WTC11 (cell line): Measurements from ENCODE around the gene RAD50. TPM values are rescaled to one million over a fixed set of nuclear protein-coding genes. Genes with fewer than 3 reads are reported as not detected.

Source experiments
- ATAC-seq: fragments of 200-7000 bp; cut with Tn5 transposase; 2 replicates; pipeline ENCODE4 v1.10.0; 2021; ENCODE audit warnings: mild to moderate bottlenecking, moderate library complexity
- CTCF ChIA-PET: fragments of 300-600 bp; sonication (Branson Sonifier 250); formaldehyde crosslinking; loops from one replicate; lab custom pipeline; 2021; ENCODE audit warnings: antibody characterized with exemption; lab: Charles Lee
- POLR2A ChIA-PET: fragments of 350-600 bp; sonication (Branson Sonifier 250); formaldehyde crosslinking; loops from one replicate; lab custom pipeline; 2021; ENCODE audit warnings: antibody characterized with exemption; lab: Charles Lee
- DNase-seq: peaks from one replicate; pipeline ENCODE4 v3.0.0; 2021; ENCODE audit warnings: low spot score
- H3K27ac Mint-ChIP-seq: 2 replicates; pipeline ENCODE4 v1.8.0; 2021; ENCODE audit warnings: mixed read lengths
- H3K27me3 Mint-ChIP-seq: 2 replicates; pipeline ENCODE4 v1.8.0; 2021; ENCODE audit warnings: low read depth, mild to moderate bottlenecking, moderate library complexity, mixed read lengths
- H3K36me3 Mint-ChIP-seq: 2 replicates; pipeline ENCODE4 v1.8.0; 2021; ENCODE audit warnings: mixed read lengths
- H3K4me1 Mint-ChIP-seq: 2 replicates; pipeline ENCODE4 v1.8.0; 2022; ENCODE audit warnings: mixed read lengths
- H3K4me3 Mint-ChIP-seq: 2 replicates; pipeline ENCODE4 v1.8.0; 2021; ENCODE audit warnings: mild to moderate bottlenecking, moderate library complexity, mixed read lengths
- H3K9me3 Mint-ChIP-seq: 2 replicates; pipeline ENCODE4 v1.8.0; 2021; ENCODE audit warnings: mixed read lengths
- ATF1 ChIP-seq: sonication (generic); formaldehyde crosslinking; IDR thresholded peaks from 2 replicates; pipeline ENCODE4 v1.8.1; 2023; ENCODE audit warnings: mild to moderate bottlenecking, moderate library complexity, missing genetic modification reagents
- CREB1 ChIP-seq: sonication (generic); formaldehyde crosslinking; IDR thresholded peaks from 2 replicates; pipeline ENCODE4 v1.8.0; 2023; ENCODE audit warnings: mild to moderate bottlenecking, missing genetic modification reagents
- FOXP4 ChIP-seq: sonication (generic); formaldehyde crosslinking; IDR thresholded peaks from 2 replicates; pipeline ENCODE4 v1.8.0; 2022; ENCODE audit warnings: mild to moderate bottlenecking, missing genetic modification reagents
- KAT7 ChIP-seq: sonication (generic); formaldehyde crosslinking; IDR thresholded peaks from 2 replicates; pipeline ENCODE4 v1.8.1; 2023; ENCODE audit warnings: missing genetic modification reagents, mild to moderate bottlenecking, borderline replicate concordance
- NR3C1 ChIP-seq: sonication (generic); formaldehyde crosslinking; conservative IDR thresholded peaks from 2 replicates; pipeline ENCODE4 v1.8.1; 2023; ENCODE audit warnings: low read depth, mild to moderate bottlenecking, missing genetic modification reagents
- SMAD4 ChIP-seq: sonication (generic); formaldehyde crosslinking; IDR thresholded peaks from 2 replicates; pipeline ENCODE4 v1.8.0; 2022; ENCODE audit warnings: mild to moderate bottlenecking, missing genetic modification reagents
- SOX15 ChIP-seq: fragments of 250-450 bp; sonication (Bioruptor Pico); IDR thresholded peaks from 2 replicates; pipeline ENCODE4 v1.9.0; 2021; ENCODE audit warnings: mild to moderate bottlenecking
- ZBTB43 ChIP-seq: sonication (generic); formaldehyde crosslinking; IDR thresholded peaks from 2 replicates; pipeline ENCODE4 v1.8.1; 2023; ENCODE audit warnings: mild to moderate bottlenecking, missing genetic modification reagents
- ZNF671 ChIP-seq: fragments of 250-450 bp; sonication (Bioruptor Pico); IDR thresholded peaks from 2 replicates; pipeline ENCODE4 v1.8.0; 2021; ENCODE audit warnings: mild to moderate bottlenecking
- ZSCAN18 ChIP-seq: fragments of 250-450 bp; sonication (Bioruptor Pico); IDR thresholded peaks from 2 replicates; pipeline ENCODE4 v2.1.2; 2022; ENCODE audit warnings: mild to moderate bottlenecking, moderate library complexity
- total RNA-seq: library from RNA; stranded (reverse); gene quantifications from 3 replicates; pipeline ENCODE4 v1.2.3, GENCODE V29; 2021
- TF ChIP-seq, protein P1 (sequence below): sonication (generic); formaldehyde crosslinking; IDR thresholded peaks from 2 replicates; pipeline ENCODE4 v1.8.0; 2022; ENCODE audit warnings: mild to moderate bottlenecking, missing genetic modification reagents
- TF ChIP-seq, protein P2 (sequence below): fragments of 200-600 bp; IDR thresholded peaks from 2 replicates; pipeline ENCODE4 v1.8.0; 2022; ENCODE audit warnings: antibody characterized with exemption
- TF ChIP-seq, protein P3 (sequence below): sonication (generic); formaldehyde crosslinking; IDR thresholded peaks from 2 replicates; pipeline ENCODE4 v1.8.0; 2023; ENCODE audit warnings: missing genetic modification reagents, mild to moderate bottlenecking, borderline replicate concordance
- TF ChIP-seq, protein P4 (sequence below): fragments of 250-450 bp; sonication (Bioruptor Pico); IDR thresholded peaks from 2 replicates; pipeline ENCODE4 v1.9.0; 2021; ENCODE audit warnings: mild to moderate bottlenecking
- TF ChIP-seq, protein P5 (sequence below): sonication (generic); formaldehyde crosslinking; IDR thresholded peaks from 2 replicates; pipeline ENCODE4 v1.8.1; 2022; ENCODE audit warnings: low read depth, mild to moderate bottlenecking, moderate library complexity, missing genetic modification reagents, borderline replicate concordance
- TF ChIP-seq, protein P6 (sequence below): fragments of 250-450 bp; sonication (Bioruptor Pico); IDR thresholded peaks from 2 replicates; pipeline ENCODE4 v1.9.0; 2021; ENCODE audit warnings: mild to moderate bottlenecking

Gene RAD50
- total RNA-seq, 1 experiment from 2014 or later: 31.1 TPM

GRCh38 chr5:132677682-132678400, 121.1 kb downstream of the RAD50 start (continued):
- TF ChIP-seq ZBTB43 (CRISPR knock-in tag) (no peak), FOXP4 (CRISPR knock-in tag) (no peak)
- TF ChIP-seq, protein P1, sequence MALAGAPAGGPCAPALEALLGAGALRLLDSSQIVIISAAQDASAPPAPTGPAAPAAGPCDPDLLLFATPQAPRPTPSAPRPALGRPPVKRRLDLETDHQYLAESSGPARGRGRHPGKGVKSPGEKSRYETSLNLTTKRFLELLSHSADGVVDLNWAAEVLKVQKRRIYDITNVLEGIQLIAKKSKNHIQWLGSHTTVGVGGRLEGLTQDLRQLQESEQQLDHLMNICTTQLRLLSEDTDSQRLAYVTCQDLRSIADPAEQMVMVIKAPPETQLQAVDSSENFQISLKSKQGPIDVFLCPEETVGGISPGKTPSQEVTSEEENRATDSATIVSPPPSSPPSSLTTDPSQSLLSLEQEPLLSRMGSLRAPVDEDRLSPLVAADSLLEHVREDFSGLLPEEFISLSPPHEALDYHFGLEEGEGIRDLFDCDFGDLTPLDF (CRISPR knock-in tag): no peak

DNA sequence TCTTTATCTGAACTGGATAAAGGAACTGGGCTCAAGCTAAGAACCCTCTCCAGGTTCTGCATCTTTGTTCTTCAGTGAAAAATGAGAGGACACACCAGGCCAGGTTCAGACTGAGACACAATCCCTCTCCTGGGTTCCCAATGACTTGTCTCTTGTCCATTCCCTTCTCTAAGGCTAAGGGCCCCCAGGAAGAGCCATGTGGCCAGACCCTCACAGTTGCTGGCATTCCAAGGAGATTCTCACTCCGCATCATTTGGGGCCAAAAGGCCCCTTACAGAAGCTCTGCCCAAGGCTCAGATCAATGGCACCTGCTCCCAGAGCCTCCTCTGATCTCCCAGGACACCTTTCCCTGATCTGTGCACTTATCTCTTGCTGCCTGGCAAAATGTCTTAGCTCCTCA, 122.0 kb downstream of the RAD50 start:
- Mint-ChIP-seq H3K4me1 (peaks cover 6% of the 10 kb centered on the region), H3K27ac (no peak overlapping the region), H3K27me3 (no peaks in the 10 kb centered on the region), H3K9me3 (no peaks in the 10 kb centered on the region), H3K4me3 (no peak overlapping the region), H3K36me3 (no peaks in the 10 kb centered on the region)
- ChIA-PET POLR2A (no interaction called here), CTCF (interaction anchor here (1.2 kb wide), 1 partner anchor 152 kb away, joined by 3 read pairs; no protein-coding TSS in a partner anchor)
- no peak for ATAC-seq
- no peak for DNase-seq
- no peak for TF ChIP-seq NR3C1 (CRISPR knock-in tag)
- TF ChIP-seq, protein P2, sequence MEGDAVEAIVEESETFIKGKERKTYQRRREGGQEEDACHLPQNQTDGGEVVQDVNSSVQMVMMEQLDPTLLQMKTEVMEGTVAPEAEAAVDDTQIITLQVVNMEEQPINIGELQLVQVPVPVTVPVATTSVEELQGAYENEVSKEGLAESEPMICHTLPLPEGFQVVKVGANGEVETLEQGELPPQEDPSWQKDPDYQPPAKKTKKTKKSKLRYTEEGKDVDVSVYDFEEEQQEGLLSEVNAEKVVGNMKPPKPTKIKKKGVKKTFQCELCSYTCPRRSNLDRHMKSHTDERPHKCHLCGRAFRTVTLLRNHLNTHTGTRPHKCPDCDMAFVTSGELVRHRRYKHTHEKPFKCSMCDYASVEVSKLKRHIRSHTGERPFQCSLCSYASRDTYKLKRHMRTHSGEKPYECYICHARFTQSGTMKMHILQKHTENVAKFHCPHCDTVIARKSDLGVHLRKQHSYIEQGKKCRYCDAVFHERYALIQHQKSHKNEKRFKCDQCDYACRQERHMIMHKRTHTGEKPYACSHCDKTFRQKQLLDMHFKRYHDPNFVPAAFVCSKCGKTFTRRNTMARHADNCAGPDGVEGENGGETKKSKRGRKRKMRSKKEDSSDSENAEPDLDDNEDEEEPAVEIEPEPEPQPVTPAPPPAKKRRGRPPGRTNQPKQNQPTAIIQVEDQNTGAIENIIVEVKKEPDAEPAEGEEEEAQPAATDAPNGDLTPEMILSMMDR: no peak
- no peak for TF ChIP-seq KAT7 (CRISPR knock-in tag)
- TF ChIP-seq ZNF671 (CRISPR knock-in tag): no peak
- TF ChIP-seq CREB1 (CRISPR knock-in tag): no peak
- no peak for TF ChIP-seq SMAD4
- TF ChIP-seq, protein P3, sequence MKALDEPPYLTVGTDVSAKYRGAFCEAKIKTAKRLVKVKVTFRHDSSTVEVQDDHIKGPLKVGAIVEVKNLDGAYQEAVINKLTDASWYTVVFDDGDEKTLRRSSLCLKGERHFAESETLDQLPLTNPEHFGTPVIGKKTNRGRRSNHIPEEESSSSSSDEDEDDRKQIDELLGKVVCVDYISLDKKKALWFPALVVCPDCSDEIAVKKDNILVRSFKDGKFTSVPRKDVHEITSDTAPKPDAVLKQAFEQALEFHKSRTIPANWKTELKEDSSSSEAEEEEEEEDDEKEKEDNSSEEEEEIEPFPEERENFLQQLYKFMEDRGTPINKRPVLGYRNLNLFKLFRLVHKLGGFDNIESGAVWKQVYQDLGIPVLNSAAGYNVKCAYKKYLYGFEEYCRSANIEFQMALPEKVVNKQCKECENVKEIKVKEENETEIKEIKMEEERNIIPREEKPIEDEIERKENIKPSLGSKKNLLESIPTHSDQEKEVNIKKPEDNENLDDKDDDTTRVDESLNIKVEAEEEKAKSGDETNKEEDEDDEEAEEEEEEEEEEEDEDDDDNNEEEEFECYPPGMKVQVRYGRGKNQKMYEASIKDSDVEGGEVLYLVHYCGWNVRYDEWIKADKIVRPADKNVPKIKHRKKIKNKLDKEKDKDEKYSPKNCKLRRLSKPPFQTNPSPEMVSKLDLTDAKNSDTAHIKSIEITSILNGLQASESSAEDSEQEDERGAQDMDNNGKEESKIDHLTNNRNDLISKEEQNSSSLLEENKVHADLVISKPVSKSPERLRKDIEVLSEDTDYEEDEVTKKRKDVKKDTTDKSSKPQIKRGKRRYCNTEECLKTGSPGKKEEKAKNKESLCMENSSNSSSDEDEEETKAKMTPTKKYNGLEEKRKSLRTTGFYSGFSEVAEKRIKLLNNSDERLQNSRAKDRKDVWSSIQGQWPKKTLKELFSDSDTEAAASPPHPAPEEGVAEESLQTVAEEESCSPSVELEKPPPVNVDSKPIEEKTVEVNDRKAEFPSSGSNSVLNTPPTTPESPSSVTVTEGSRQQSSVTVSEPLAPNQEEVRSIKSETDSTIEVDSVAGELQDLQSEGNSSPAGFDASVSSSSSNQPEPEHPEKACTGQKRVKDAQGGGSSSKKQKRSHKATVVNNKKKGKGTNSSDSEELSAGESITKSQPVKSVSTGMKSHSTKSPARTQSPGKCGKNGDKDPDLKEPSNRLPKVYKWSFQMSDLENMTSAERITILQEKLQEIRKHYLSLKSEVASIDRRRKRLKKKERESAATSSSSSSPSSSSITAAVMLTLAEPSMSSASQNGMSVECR (CRISPR knock-in tag): no peak
- TF ChIP-seq, protein P4, sequence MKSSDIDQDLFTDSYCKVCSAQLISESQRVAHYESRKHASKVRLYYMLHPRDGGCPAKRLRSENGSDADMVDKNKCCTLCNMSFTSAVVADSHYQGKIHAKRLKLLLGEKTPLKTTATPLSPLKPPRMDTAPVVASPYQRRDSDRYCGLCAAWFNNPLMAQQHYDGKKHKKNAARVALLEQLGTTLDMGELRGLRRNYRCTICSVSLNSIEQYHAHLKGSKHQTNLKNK (CRISPR knock-in tag): no peak
- TF ChIP-seq, protein P5, sequence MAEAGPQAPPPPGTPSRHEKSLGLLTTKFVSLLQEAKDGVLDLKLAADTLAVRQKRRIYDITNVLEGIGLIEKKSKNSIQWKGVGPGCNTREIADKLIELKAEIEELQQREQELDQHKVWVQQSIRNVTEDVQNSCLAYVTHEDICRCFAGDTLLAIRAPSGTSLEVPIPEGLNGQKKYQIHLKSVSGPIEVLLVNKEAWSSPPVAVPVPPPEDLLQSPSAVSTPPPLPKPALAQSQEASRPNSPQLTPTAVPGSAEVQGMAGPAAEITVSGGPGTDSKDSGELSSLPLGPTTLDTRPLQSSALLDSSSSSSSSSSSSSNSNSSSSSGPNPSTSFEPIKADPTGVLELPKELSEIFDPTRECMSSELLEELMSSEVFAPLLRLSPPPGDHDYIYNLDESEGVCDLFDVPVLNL (CRISPR knock-in tag): no peak
- TF ChIP-seq ATF1 (CRISPR knock-in tag): no peak
- TF ChIP-seq, protein P6, sequence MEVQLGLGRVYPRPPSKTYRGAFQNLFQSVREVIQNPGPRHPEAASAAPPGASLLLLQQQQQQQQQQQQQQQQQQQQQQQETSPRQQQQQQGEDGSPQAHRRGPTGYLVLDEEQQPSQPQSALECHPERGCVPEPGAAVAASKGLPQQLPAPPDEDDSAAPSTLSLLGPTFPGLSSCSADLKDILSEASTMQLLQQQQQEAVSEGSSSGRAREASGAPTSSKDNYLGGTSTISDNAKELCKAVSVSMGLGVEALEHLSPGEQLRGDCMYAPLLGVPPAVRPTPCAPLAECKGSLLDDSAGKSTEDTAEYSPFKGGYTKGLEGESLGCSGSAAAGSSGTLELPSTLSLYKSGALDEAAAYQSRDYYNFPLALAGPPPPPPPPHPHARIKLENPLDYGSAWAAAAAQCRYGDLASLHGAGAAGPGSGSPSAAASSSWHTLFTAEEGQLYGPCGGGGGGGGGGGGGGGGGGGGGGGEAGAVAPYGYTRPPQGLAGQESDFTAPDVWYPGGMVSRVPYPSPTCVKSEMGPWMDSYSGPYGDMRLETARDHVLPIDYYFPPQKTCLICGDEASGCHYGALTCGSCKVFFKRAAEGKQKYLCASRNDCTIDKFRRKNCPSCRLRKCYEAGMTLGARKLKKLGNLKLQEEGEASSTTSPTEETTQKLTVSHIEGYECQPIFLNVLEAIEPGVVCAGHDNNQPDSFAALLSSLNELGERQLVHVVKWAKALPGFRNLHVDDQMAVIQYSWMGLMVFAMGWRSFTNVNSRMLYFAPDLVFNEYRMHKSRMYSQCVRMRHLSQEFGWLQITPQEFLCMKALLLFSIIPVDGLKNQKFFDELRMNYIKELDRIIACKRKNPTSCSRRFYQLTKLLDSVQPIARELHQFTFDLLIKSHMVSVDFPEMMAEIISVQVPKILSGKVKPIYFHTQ: no peak
- TF ChIP-seq ZSCAN18 (CRISPR knock-in tag): no peak
- TF ChIP-seq, protein P1 (CRISPR knock-in tag): no peak
- TF ChIP-seq SOX15 (CRISPR knock-in tag): no peak
